Liver (tissue), 3 donors: Measurements from ENCODE around the gene CLBA1.

Source experiments
- CTCF ChIP-seq: fragments of 150-350 bp; IDR thresholded peaks from 2 replicates; pipeline ENCODE4 v1.5.1; 2017; ENCODE audit warnings: improper control_type of control experiment, low read depth, low read length; ENCODE audit not compliant: missing input control
- EGR1 ChIP-seq, 2 donors: IDR thresholded peaks; 2 replicates each; pipeline ENCODE4 v1.6.1; 2016 to 2018; ENCODE audit warnings: antibody characterized with exemption in 2 of 2, low read depth in 2 of 2
- FOXA1 ChIP-seq: IDR thresholded peaks from 2 replicates; pipeline ENCODE4 v1.6.1; 2016; ENCODE audit warnings: antibody characterized with exemption
- GABPA ChIP-seq, 2 donors: IDR thresholded peaks in 1 of 2; conservative IDR thresholded peaks in 1 of 2; 2 replicates each; pipeline ENCODE4 v1.6.1; 2016; ENCODE audit warnings: antibody characterized with exemption in 2 of 2, mild to moderate bottlenecking in 1 of 2, moderate library complexity in 1 of 2
- HNF4G ChIP-seq: IDR thresholded peaks from 2 replicates; pipeline ENCODE4 v1.6.1; 2016; ENCODE audit warnings: antibody characterized with exemption
- MAX ChIP-seq: IDR thresholded peaks from 2 replicates; pipeline ENCODE4 v1.6.1; 2016; ENCODE audit warnings: antibody characterized with exemption
- RAD21 ChIP-seq, 2 donors: IDR thresholded peaks; 2 replicates each; pipeline ENCODE4 v1.6.1; 2016; ENCODE audit warnings: antibody characterized with exemption in 2 of 2, mild to moderate bottlenecking in 2 of 2
- RXRA ChIP-seq, 2 donors: IDR thresholded peaks; 2 replicates each; pipeline ENCODE4 v1.6.1; 2017 to 2018; ENCODE audit warnings: antibody characterized with exemption in 2 of 2, mild to moderate bottlenecking in 1 of 2
- SP1 ChIP-seq: IDR thresholded peaks from 2 replicates; pipeline ENCODE4 v1.6.1; 2018; ENCODE audit warnings: antibody characterized with exemption, mild to moderate bottlenecking
- TAF1 ChIP-seq: conservative IDR thresholded peaks from 2 replicates; pipeline ENCODE4 v1.6.1; 2016; ENCODE audit warnings: antibody characterized with exemption, mild to moderate bottlenecking
- YY1 ChIP-seq: IDR thresholded peaks from 2 replicates; pipeline ENCODE4 v1.6.1; 2016; ENCODE audit warnings: antibody characterized with exemption, mild to moderate bottlenecking
- TF ChIP-seq, protein P1 (sequence below): IDR thresholded peaks from 2 replicates; pipeline ENCODE4 v1.6.1; 2016; ENCODE audit warnings: antibody characterized with exemption, mild to moderate bottlenecking
- TF ChIP-seq, protein P2 (sequence below): IDR thresholded peaks from 2 replicates; pipeline ENCODE4 v1.6.1; 2016; ENCODE audit warnings: antibody characterized with exemption
- donor health status: healthy.
- donor health status: healthy.

GRCh38 chr14:104950021-104950420, 35.6 kb upstream of the CLBA1 start:
- TF ChIP-seq TAF1 (no peak), SP1 (no peak), CTCF (no peak), EGR1 (IDR thresholded peaks at IDR 0.05; ENCODE audit: low read depth in 2 of 2) (no peak), FOXA1 (no peak), YY1 (no peak), MAX (no peak), RAD21 (IDR thresholded peaks at IDR 0.05) (no peak), HNF4G (no peak), RXRA (IDR thresholded peaks at IDR 0.05) (no peak), GABPA (IDR thresholded peaks at IDR 0.05 in 1 of 2, conservative IDR thresholded peaks at IDR 0.05 in 1 of 2) (no peak)
- TF ChIP-seq, protein P1, sequence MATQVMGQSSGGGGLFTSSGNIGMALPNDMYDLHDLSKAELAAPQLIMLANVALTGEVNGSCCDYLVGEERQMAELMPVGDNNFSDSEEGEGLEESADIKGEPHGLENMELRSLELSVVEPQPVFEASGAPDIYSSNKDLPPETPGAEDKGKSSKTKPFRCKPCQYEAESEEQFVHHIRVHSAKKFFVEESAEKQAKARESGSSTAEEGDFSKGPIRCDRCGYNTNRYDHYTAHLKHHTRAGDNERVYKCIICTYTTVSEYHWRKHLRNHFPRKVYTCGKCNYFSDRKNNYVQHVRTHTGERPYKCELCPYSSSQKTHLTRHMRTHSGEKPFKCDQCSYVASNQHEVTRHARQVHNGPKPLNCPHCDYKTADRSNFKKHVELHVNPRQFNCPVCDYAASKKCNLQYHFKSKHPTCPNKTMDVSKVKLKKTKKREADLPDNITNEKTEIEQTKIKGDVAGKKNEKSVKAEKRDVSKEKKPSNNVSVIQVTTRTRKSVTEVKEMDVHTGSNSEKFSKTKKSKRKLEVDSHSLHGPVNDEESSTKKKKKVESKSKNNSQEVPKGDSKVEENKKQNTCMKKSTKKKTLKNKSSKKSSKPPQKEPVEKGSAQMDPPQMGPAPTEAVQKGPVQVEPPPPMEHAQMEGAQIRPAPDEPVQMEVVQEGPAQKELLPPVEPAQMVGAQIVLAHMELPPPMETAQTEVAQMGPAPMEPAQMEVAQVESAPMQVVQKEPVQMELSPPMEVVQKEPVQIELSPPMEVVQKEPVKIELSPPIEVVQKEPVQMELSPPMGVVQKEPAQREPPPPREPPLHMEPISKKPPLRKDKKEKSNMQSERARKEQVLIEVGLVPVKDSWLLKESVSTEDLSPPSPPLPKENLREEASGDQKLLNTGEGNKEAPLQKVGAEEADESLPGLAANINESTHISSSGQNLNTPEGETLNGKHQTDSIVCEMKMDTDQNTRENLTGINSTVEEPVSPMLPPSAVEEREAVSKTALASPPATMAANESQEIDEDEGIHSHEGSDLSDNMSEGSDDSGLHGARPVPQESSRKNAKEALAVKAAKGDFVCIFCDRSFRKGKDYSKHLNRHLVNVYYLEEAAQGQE, result no peak
- TF ChIP-seq, protein P2, sequence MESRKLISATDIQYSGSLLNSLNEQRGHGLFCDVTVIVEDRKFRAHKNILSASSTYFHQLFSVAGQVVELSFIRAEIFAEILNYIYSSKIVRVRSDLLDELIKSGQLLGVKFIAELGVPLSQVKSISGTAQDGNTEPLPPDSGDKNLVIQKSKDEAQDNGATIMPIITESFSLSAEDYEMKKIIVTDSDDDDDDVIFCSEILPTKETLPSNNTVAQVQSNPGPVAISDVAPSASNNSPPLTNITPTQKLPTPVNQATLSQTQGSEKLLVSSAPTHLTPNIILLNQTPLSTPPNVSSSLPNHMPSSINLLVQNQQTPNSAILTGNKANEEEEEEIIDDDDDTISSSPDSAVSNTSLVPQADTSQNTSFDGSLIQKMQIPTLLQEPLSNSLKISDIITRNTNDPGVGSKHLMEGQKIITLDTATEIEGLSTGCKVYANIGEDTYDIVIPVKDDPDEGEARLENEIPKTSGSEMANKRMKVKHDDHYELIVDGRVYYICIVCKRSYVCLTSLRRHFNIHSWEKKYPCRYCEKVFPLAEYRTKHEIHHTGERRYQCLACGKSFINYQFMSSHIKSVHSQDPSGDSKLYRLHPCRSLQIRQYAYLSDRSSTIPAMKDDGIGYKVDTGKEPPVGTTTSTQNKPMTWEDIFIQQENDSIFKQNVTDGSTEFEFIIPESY, result no peak
